Measurements from ENCODE around the gene ANKRD10.
"Not testable (repeated sequence)": the region's sequence is repeated elsewhere in the genome, so short reads cannot be mapped to it uniquely, and the experiment has no call there.

The ANKRD10 gene

GRCh38 chr13:110953416-110953815, 38.5 kb upstream of the ANKRD10 start:
- DNase-seq (ENCODE audit: extremely low read depth, insufficient read length), result no peak
- H3K4me3 ChIP-seq (replicated peaks; ENCODE audit: low read depth, low read length), result no peak overlapping the region
- TF ChIP-seq CTCF (IDR thresholded peaks at IDR 0.05; ENCODE audit: insufficient read depth, low read length, poor library complexity, severe bottlenecking), result no peak
- no peaks in the 10 kb centered on the region for H3K36me3 ChIP-seq (ENCODE audit: control insufficient read depth, insufficient read depth, low read length)
- H3K27me3 ChIP-seq (replicated peaks; ENCODE audit: control insufficient read depth, insufficient read depth, low read length), result no peaks in the 10 kb centered on the region

GRCh38 chr13:110952135-110952534, 37.3 kb upstream of the ANKRD10 start:
- not testable (repeated sequence) for H3K4me3 ChIP-seq (replicated peaks; ENCODE audit: low read depth, low read length); H3K36me3 ChIP-seq (ENCODE audit: control insufficient read depth, insufficient read depth, low read length); DNase-seq (ENCODE audit: extremely low read depth, insufficient read length); H3K27me3 ChIP-seq (replicated peaks; ENCODE audit: control insufficient read depth, insufficient read depth, low read length)

- Histone ChIP-seq H3K36me3 (ENCODE audit: control insufficient read depth, insufficient read depth, low read length) (no peaks in the 10 kb centered on the region), H3K4me3 (replicated peaks; ENCODE audit: low read depth, low read length) (no peak overlapping the region), H3K27me3 (replicated peaks; ENCODE audit: control insufficient read depth, insufficient read depth, low read length) (no peaks in the 10 kb centered on the region)
- no peak for DNase-seq (ENCODE audit: extremely low read depth, insufficient read length)
- no peak for TF ChIP-seq CTCF (IDR thresholded peaks at IDR 0.05; ENCODE audit: insufficient read depth, low read length, poor library complexity, severe bottlenecking)
Measured at GRCh38 chr13:110950819-110951570, 36.1 kb upstream of the ANKRD10 start.

GRCh38 chr13:110950356-110950755, 35.5 kb upstream of the ANKRD10 start:
- Histone ChIP-seq H3K27me3 (replicated peaks; ENCODE audit: control insufficient read depth, insufficient read depth, low read length) (no peaks in the 10 kb centered on the region), H3K4me3 (replicated peaks; ENCODE audit: low read depth, low read length) (no peak overlapping the region), H3K36me3 (ENCODE audit: control insufficient read depth, insufficient read depth, low read length) (no peaks in the 10 kb centered on the region)
- DNase-seq (ENCODE audit: extremely low read depth, insufficient read length), result no peak
- TF ChIP-seq CTCF (IDR thresholded peaks at IDR 0.05; ENCODE audit: insufficient read depth, low read length, poor library complexity, severe bottlenecking), result no peak

- Histone ChIP-seq H3K36me3 (ENCODE audit: control insufficient read depth, insufficient read depth, low read length) (no peaks in the 10 kb centered on the region), H3K4me3 (replicated peaks; ENCODE audit: low read depth, low read length) (no peak overlapping the region), H3K27me3 (replicated peaks; ENCODE audit: control insufficient read depth, insufficient read depth, low read length) (no peaks in the 10 kb centered on the region)
- DNase-seq (ENCODE audit: extremely low read depth, insufficient read length), result no peak
- no peak for TF ChIP-seq CTCF (IDR thresholded peaks at IDR 0.05; ENCODE audit: insufficient read depth, low read length, poor library complexity, severe bottlenecking)
Measured at GRCh38 chr13:110949628-110950027, 34.8 kb upstream of the ANKRD10 start.

- Histone ChIP-seq H3K27me3 (replicated peaks; ENCODE audit: control insufficient read depth, insufficient read depth, low read length) (no peaks in the 10 kb centered on the region), H3K36me3 (ENCODE audit: control insufficient read depth, insufficient read depth, low read length) (no peaks in the 10 kb centered on the region), H3K4me3 (replicated peaks; ENCODE audit: low read depth, low read length) (no peak overlapping the region)
- TF ChIP-seq CTCF (IDR thresholded peaks at IDR 0.05; ENCODE audit: insufficient read depth, low read length, poor library complexity, severe bottlenecking), result no peak
- no peak for DNase-seq (ENCODE audit: extremely low read depth, insufficient read length)
Measured at GRCh38 chr13:110949116-110949515, 34.2 kb upstream of the ANKRD10 start.

- not testable (repeated sequence) for H3K27me3 ChIP-seq (replicated peaks; ENCODE audit: control insufficient read depth, insufficient read depth, low read length); DNase-seq (ENCODE audit: extremely low read depth, insufficient read length); H3K4me3 ChIP-seq (replicated peaks; ENCODE audit: low read depth, low read length); H3K36me3 ChIP-seq (ENCODE audit: control insufficient read depth, insufficient read depth, low read length)
Measured at GRCh38 chr13:110947338-110947737, 32.5 kb upstream of the ANKRD10 start.
